ENCODE measurements around the gene STARD3NL.
"Not testable (repeated sequence)": the region's sequence is repeated elsewhere in the genome, so short reads cannot be mapped to it uniquely, and the experiment has no call there.

Gene STARD3NL, protein sequence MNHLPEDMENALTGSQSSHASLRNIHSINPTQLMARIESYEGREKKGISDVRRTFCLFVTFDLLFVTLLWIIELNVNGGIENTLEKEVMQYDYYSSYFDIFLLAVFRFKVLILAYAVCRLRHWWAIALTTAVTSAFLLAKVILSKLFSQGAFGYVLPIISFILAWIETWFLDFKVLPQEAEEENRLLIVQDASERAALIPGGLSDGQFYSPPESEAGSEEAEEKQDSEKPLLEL

DNA sequence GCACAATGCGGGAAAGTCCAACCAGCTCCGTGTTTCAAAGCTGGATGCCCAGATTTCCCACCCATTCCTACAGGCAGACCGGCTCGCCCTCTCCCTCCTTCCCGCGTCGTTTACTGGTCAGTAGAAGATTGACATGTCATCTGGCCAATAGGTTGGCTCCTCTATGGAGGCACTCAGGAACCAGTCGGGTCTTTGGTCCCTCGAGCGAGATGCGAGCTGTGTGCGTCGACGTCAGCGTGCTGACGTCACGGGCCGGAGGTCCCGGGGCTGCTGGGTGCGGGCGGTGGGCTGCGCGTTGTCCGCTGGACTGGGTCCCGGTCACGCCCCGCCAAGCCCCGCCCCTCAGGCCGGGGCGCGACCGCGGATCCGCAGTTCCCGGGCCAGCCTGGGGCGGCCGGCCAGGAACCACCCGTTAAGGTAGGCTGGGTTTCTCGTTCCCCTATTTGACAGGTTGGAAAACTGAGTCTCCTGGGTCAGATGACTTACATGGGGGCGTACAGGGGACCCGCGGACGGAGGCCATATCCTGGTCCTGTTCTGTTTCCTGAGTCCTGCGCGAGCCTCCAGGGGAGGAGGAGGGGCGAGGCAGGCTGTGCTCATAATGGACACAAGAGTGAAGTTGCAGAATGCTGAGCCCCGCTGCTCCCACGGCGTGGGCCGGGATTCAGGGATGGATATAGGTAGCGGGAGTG is at the start of gene STARD3NL:
Gene STARD3NL, plus strand, starts transcription at position 242 of the 691 bp plus-strand sequence. CDS start 29,260 bp downstream, outside the sequence.
- peak; percentile 96 for DNase-seq

GRCh38 chr7:38129162-38129561 is 48.9 kb upstream of the STARD3NL start:
- no peak for DNase-seq

DNA sequence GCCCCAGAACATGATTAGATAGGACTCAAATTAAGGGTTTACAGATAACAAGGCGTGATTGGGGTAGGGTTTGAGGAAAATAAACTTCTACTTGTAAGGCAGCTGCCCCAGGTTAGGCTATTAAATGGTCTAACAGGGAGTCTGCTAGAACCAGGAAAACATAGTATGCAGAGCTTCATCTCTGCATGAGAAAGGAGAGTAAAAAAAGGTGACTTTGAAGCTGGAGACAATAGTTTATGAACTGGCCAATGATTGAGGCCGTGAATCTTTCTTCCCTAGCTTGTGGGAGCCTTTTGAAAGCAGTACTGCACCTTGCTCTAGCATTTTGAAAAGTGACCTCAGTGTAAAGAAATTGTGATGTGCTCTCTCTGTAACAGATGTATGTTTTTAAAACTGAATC is 48.5 kb upstream of the STARD3NL start:
- no peak for DNase-seq

DNA sequence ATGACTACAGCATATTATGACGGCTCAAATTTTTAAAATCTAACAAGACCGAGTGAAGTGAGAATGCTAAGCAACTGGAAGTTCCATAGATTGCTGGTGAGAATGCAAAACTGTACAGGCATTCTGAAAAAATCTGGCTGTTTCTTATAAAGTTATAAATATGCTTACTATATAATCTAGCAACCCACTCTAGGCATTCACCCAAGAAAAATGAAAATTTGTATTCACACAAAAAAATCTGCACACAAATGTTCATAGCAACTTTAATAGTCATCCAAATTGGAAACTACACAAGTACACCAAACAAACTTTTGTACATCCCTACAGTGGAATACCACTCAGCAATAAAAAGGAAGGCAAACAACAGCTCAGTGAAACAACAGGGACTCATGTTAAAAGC is 39.9 kb upstream of the STARD3NL start:
- DNase-seq: no peak

DNA sequence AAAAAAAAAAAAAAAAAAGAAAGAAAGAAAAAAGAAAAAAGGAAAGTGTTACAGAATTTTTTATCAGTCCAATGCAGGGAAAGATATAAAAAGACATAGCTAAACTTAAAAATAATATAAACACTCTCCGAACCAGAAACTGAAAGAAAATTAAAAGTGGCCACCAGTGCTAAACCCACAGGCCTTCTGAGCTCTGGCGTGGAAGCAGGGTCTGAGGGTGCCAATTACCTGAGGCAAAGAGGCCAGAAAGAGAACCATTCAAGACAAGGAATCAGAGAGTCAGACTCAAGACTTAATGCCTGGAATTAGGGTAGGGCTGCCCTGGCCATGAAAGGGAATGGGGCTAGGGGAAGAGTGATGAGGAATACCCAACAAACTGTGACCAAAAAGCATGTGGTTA is 36.9 kb upstream of the STARD3NL start:
- no peak for DNase-seq

- DNase-seq: no peak
Observed at GRCh38 chr7:38142736-38143135, 35.3 kb upstream of the STARD3NL start.

DNA sequence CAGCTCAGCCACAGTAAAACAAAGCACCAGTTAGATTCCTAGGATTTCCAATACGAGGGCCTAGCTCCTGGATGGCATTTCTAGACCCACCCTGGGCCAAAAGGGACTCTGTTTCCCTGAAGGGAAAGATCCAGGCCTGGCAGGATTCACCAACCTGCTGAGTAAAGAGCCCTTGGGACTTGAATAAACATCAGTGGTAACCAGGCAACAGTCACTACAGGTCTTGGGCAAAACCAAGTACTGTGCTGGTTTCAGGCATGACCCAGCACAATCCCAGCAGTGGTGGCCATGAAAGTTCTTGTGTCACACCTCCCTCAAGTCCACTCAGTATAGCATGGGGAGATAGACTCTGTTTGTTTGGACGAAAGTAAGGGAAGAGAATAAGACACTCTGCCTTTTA is 31.0 kb upstream of the STARD3NL start:
- no peak for DNase-seq

DNA sequence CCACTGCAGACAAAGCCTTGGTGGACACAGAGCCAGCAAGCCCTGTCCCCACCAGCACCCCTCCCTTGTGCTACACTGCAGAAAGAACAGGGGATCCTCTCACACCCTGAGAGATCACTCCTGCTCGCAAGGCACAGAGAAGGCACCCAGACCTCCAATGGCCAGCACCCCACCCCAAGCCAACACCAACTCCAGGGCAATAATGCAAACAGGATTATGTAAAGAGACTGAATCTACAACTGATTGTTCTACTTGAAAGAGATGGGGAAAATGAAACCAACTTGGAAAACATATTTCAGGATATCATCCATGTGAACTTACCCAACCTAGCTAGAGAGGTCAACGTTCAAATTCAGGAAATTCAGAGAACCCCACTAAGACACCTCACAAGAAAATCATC is 26.5 kb upstream of the STARD3NL start:
- no peak for DNase-seq

DNA sequence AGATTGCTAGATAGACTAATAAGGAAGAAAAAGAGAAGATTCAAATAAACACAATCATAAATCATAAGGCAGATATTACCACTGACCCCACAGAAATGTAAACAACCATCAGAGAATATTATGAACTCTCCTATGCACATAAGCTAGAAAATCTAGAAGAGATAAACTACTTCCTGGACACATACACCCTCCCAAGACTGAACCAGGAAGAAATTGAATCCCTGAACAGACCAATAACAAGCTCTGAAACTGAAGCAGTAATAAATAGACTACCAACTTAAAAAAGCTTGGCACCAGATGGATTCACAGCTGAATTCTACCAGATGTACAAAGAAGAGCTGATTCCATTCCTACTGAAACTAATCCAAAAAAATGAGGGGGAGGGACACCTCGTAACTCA is 24.5 kb upstream of the STARD3NL start:
- no peak for DNase-seq

- no peak for DNase-seq
Observed at GRCh38 chr7:38154278-38154677, 23.8 kb upstream of the STARD3NL start.

- no peak for DNase-seq
Observed at GRCh38 chr7:38160003-38160571, 18.0 kb upstream of the STARD3NL start.

GRCh38 chr7:38162036-38162435 is 16.0 kb upstream of the STARD3NL start:
- no peak for DNase-seq

DNA sequence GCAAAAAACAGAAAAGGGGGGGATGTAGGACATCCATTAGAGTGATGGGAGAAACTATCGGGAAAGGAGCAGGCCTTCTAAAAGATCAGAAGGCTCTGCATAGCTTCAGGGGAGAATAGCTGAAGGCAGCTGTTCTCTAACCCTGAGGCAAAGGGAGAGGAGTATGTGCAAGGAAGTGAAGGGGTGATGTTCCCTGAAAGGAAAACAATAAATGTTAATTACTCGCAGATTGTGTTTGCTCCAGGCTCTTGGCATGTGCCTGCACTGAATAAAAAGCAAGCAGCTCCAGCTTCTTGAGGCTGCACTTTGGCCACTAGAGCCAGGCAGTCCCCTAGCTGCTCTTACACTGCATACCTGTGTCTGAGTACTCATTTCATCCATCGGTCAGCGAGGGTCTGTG is 14.4 kb upstream of the STARD3NL start:
- DNase-seq: no peak

- DNase-seq: no peak
Observed at GRCh38 chr7:38168890-38169570, 9.0 kb upstream of the STARD3NL start.

- no peak for DNase-seq
Observed at GRCh38 chr7:38169847-38170246, 8.2 kb upstream of the STARD3NL start.

DNA sequence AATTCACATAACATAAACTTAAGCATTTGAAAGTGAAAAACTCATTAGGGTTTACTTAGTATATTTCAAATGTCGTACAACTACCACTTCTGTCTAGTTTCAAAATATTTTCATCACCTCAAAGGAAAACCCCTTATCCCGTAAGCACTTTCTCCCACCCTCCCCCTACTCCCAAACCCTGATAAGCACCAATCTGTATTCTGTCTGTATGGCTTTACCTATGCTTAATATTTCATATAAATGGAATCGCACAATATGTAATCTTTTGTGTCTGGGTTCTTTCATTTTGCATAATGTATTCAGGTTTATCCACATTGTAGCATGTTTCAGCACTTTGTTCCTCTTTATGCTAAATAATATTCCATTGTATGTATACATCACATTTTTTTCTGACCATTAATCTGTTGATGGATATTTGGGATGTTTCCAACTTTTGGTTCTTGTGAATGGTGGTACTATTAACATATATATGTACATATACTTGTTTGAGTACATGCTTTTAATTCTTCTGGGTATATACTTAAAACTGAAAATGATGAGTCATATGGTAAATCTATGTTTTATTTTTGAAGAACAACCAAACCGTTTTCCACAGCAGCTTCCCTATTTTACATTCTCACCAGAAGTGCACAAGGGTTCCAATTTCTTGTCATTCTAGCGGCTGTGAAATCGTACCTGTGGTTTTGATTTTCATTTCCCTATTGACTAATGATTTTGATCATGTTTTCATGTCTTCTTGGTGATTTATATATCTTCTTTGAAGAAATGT is 6.2 kb upstream of the STARD3NL start:
- no peak for DNase-seq

DNA sequence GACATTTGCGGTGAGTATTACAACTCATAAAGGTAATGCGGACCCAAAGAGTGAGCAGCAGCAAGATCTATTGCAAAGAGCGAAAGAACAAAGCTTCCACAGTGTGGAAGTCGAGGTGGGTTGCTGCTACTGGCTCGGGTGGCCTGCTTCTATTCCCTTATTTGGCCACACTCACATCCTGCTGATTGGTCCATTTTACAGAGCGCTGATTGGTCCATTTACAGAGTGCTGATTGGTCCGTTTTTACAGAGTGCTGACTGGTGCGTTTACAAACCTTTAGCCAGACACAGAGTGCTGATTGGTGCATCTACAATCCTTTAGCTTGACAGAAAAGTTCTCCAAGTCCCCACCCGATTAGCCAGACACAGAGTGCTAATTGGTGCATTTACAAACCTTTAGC is 2.5 kb upstream of the STARD3NL start:
- not testable (repeated sequence) for DNase-seq

DNA sequence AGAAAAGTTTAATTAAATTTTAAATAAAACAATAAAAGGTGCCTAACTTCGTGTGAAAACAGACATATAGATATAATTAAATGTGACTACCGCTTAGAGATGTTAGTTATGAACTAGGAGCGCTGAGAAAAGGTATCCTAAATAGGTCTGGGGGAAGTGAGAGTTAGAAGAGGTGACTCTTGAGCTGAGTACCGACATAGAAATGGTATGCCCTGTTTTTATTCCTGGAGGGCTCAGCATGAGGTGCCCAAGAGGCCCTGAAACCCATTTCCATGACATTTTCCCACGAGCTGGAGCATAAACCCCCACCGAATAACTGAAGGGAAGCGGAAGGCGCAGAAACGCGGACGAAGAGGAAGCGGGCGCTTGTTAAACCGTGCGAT is 433 bp upstream of the STARD3NL start:
- no peak for DNase-seq

DNA sequence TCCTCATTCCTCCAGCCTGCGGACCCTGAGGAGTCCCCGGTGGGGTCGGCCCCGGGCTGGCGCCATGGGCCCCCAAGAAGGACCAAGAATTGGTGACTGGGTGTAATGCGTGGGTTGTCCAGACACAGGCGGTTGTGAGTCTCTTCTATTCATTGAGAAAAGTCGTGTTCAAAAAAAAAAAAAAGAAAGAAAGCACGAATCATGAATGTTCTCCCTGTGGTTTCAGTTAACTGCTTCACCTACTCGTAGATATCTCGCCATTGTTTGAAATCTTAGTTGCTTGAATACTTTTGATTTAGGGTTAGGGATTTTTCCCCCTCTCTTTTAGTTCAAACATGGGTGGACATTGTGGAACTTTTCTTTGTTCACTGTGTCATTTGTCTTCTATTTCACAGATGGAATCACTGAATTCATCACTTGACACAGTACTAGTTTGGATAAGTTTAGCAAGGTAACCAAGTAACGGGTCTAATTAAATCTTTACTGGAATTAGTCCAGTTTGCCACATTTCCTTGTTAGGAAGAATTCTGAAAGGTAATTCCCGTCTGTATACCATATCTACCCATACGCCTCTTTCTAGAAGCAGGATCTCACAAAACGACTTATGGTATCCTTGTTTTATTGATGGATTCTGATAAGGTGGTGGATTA is 775 bp downstream of the STARD3NL start:
- no peak for DNase-seq

DNA sequence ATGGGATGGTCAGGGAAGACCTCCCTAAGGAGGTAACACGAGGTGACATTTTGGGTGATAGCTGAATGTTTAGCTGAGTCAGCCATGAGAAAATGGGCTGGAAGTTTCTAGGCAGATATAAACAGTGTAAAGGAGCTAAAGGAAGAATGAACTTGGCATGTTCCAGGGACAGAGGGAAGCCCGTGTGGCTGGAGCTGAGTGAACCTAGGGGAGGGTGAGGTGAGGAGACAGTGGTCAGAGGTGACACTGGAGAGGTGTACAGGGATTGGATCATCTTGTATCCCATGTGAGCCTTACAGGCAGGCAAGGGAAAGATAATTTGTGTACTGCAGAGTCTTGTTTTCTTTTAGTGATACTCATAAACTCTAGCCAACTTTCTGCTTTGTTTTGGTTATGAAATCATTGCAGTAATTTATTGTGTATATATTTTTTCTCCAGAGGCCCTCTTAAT is 1.8 kb downstream of the STARD3NL start:
- no peak for DNase-seq

GRCh38 chr7:38181111-38181510 is 3.1 kb downstream of the STARD3NL start:
- DNase-seq: no peak

GRCh38 chr7:38182450-38182849 is 4.4 kb downstream of the STARD3NL start:
- DNase-seq: no peak
